ENCODE measurements around the gene OR10T2. TPM values are rescaled to one million over a fixed set of nuclear protein-coding genes. Genes with fewer than 3 reads are reported as not detected.
"Not testable (repeated sequence)": the region's sequence is repeated elsewhere in the genome, so short reads cannot be mapped to it uniquely, and the experiment has no call there.

Gene OR10T2
- total RNA-seq, 3 donors from 2014 or later (not counting 1 experiment from before 2014, with no cell fraction given) = not detected

DNA sequence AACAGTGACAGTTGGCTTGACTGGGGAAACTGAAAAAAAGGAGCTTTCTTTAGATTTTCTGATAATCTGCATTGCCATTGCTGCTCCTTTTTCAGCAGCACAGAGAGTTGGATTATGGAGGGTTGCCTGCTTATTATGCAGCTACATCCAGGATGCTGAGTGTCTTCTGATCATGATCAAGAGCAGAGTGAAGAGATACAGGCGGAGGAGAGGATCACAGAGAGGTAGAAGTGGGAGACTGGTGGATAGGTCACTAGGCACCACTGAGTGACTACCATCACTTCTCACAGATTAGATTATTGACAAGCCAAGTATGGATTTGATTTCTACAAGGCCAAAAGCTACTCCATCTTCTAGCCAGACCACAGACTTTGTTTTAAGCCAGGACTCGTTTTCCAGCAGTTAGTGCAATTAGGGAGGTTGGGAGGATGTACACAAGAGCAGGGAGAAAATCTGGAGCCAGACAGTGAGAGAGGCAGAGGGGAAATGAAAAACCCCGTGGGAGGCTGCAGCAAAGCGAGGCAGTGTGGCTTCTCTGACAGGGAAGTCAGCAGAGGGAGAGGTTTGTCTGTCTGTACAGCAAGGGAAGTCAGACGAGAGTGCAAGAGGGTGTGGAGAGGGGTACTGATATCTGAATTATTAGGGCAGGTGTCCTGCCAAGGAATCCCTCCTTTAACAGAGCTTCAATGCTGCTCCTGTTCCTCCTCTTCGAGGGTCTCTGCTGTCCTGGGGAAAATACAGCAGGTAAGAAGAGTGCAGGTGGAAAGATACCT is 45.8 kb downstream of the OR10T2 start, which contains the start of gene CD1E:
Gene CD1E (plus strand): TSS at position 592 of the 773 bp plus-strand sequence. CDS start 95 bp downstream, at position 687.
- Mint-ChIP-seq H3K4me1 (no peaks in the 10 kb centered on the region), H3K27ac (no peak within 1 kb of the TSS), H3K36me3 (no peaks in the 10 kb centered on the region), H3K4me3 (no peak within 1 kb of the TSS), H3K27me3 (ENCODE audit: low read depth in 2 of 2) (peaks cover 30 to 50% of the 10 kb centered on the region in 2 donors), H3K9me3 (no peaks in the 10 kb centered on the region)
- Histone ChIP-seq H3K4me1 (ENCODE audit: control insufficient read depth, insufficient read depth, low read length) (no peaks in the 10 kb centered on the region), H3K9me3 (ENCODE audit: control insufficient read depth, insufficient read depth, low read length) (no peaks in the 10 kb centered on the region), H3K27me3 (ENCODE audit: control insufficient read depth, insufficient read depth, low read length) (peaks cover 2% of the 10 kb centered on the region), H3K36me3 (ENCODE audit: control insufficient read depth, insufficient read depth, low read length) (no peaks in the 10 kb centered on the region), H3K27ac (ENCODE audit: low read length) (no peak within 1 kb of the TSS), H3K4me3 (ENCODE audit: low read length) (no peak within 1 kb of the TSS)
- 33% methylated on average over 6 of the region's 6 CpGs for WGBS (ENCODE audit: insufficient coverage)
- intact Hi-C loops (cut with micrococcal nuclease) = no loop called here
- ATAC-seq = no peak
- DNase-seq = no peak
- TF ChIP-seq, protein P1, sequence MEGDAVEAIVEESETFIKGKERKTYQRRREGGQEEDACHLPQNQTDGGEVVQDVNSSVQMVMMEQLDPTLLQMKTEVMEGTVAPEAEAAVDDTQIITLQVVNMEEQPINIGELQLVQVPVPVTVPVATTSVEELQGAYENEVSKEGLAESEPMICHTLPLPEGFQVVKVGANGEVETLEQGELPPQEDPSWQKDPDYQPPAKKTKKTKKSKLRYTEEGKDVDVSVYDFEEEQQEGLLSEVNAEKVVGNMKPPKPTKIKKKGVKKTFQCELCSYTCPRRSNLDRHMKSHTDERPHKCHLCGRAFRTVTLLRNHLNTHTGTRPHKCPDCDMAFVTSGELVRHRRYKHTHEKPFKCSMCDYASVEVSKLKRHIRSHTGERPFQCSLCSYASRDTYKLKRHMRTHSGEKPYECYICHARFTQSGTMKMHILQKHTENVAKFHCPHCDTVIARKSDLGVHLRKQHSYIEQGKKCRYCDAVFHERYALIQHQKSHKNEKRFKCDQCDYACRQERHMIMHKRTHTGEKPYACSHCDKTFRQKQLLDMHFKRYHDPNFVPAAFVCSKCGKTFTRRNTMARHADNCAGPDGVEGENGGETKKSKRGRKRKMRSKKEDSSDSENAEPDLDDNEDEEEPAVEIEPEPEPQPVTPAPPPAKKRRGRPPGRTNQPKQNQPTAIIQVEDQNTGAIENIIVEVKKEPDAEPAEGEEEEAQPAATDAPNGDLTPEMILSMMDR (IDR thresholded peaks at IDR 0.05) = no peak

DNA sequence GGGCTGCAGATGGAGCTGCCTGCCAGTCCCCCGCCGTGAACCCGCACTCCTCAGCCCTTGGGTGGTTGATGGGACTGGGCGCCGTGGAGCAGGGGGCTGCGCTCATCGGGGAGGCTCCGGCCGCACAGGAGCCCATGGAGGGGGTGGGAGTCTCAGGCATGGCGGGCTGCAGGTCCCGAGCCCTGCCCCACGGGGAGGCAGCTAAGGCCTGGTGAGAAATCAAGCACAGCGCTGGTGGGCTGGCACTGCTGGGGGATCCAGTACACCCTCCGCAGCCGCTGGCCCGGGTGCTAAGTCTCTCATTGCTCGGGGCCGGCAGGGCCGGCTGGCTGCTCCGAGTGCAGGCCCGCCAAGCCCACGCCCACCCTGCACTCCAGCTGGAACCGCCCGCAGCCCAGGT is 50.3 kb downstream of the OR10T2 start:
- H3K9me3 ChIP-seq (ENCODE audit: control insufficient read depth, insufficient read depth, low read length); H3K36me3 ChIP-seq (ENCODE audit: control insufficient read depth, insufficient read depth, low read length); ATAC-seq; H3K4me1 Mint-ChIP-seq; H3K36me3 Mint-ChIP-seq; DNase-seq; H3K27me3 ChIP-seq (ENCODE audit: control insufficient read depth, insufficient read depth, low read length); H3K4me3 Mint-ChIP-seq; H3K9me3 Mint-ChIP-seq; intact Hi-C loops (cut with micrococcal nuclease); H3K4me1 ChIP-seq (ENCODE audit: control insufficient read depth, insufficient read depth, low read length); H3K27ac ChIP-seq (ENCODE audit: low read length); H3K4me3 ChIP-seq (ENCODE audit: low read length); H3K27ac Mint-ChIP-seq: not testable (repeated sequence)
- peaks cover 20 to 39% of the 10 kb centered on the region in 2 donors for H3K27me3 Mint-ChIP-seq (ENCODE audit: low read depth in 2 of 2)
- WGBS (ENCODE audit: insufficient coverage) = 97% methylated on average over 24 of the region's 24 CpGs

Other genes with a start within 250 kb of the OR10T2 start
- gene CD1D, start 218.6 kb downstream of the OR10T2 start, total RNA-seq = 1 to 10 TPM in 1 of 3 donors, under 1 TPM in 2; 0.48 to 1.5 (median 0.52) TPM
- gene CD1A, start 145.0 kb downstream of the OR10T2 start, total RNA-seq = not detected
- gene CD1C, start 109.5 kb downstream of the OR10T2 start, total RNA-seq = 1 to 10 TPM in 2 of 3 donors, not detected in 1; 1.2 to 4.6 TPM
- not detected for gene CD1B, start 67.9 kb downstream of the OR10T2 start, total RNA-seq
- under 1 TPM in 1 of 3 donors, not detected in 2; 0.73 TPM for gene CD1E, start 45.6 kb downstream of the OR10T2 start, total RNA-seq
- gene OR10K2, start 26.8 kb upstream of the OR10T2 start, total RNA-seq = not detected
- not detected for gene OR10K1, start 62.4 kb upstream of the OR10T2 start, total RNA-seq
- gene OR10R2, start 72.8 kb upstream of the OR10T2 start, total RNA-seq = not detected
- gene OR6Y1, start 154.9 kb upstream of the OR10T2 start, total RNA-seq = not detected
- not detected for gene OR6P1, start 171.1 kb upstream of the OR10T2 start, total RNA-seq
- not detected for gene OR10X1, start 180.4 kb upstream of the OR10T2 start, total RNA-seq
- not detected for gene OR10Z1, start 205.8 kb upstream of the OR10T2 start, total RNA-seq

Measured in natural killer cell (primary cell).